ENCODE measurements around the gene AGPAT1.

AGPAT1 gene

DNA sequence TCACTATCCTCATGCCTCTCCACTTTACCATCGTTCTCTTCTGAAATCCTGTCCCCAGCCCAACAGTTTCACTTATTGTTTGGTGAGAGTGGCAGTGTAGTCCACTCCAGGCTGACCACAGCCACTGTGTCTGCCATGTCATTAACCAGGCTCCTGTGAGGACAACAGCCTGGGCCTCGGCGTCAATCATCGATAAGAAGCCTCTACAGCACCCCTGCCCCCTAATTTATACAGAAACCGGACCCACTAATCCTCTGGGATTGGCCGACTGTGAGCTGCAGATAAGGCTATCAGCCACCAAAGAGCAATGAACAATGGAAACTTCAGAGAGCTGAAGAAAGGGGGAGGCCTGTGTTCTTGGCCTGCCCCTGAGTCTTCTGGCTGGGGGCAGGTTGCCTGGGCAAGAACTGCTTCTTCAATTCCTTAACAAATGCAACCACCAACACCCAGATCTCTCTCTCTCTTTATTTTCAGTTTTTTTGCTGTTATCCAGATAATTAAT, 8.1 kb downstream of the AGPAT1 start:
- FAIRE-seq, result no peak

DNA sequence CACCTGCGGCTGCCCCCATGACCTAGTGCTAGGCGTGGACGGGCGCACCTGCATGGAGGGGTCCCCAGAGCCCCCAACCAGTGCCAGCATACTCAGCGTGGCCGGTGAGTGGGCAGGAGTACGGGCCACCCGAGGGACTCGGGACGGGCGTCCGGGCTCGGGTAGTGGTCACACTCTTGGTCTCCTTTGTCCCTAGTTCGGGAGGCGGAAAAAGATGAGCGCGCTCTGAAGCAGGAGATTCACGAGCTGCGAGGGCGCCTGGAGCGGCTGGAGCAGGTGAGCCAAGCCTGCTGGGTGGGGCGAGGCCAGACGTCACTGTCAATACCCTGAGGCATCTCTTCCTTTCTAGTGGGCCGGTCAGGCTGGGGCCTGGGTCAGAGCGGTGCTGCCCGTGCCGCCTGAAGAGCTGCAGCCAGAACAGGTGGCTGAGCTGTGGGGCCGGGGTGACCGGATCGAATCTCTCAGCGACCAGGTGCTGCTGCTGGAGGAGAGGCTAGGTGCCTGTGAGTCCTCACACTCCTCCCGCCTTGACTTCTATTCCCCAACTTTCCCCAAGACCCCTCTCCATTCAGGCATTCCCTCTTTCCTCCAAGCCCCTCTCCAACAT, 8.6 kb downstream of the AGPAT1 start:
- no peak for FAIRE-seq

DNA sequence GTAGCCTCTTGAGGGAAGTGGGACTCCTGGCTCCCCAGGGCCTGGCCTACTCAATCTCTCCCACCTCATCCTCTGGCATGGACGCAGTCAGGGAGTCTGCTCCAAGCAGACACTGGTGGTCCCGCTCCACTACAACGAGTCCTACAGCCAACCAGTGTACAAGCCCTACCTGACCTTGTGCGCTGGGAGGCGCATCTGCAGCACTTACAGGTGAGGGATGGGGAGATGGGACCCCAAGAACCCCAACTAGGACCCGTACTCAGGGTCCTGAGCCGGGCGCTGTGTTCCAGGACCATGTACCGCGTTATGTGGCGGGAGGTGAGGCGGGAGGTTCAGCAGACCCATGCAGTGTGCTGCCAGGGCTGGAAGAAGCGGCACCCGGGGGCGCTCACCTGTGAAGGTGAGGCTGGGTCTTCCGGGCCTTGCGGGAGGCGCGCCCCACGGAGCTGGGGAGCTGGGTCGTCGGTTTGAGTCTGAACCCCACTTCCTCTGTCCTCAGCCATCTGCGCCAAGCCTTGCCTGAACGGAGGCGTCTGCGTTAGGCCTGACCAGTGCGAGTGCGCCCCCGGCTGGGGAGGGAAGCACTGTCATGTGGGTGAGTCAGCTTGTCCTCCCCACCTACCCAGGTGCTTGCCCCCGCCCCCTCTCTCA, 9.3 kb downstream of the AGPAT1 start:
- no peak for FAIRE-seq

- FAIRE-seq, result no peak
Observed at GRCh38 chr6:32164295-32164694, 11.6 kb downstream of the AGPAT1 start, which contains the start of gene EGFL8. EGFL8 (plus strand) TSS chr6:32164595; CDS start chr6:32166166, 1,571 bp downstream.

DNA sequence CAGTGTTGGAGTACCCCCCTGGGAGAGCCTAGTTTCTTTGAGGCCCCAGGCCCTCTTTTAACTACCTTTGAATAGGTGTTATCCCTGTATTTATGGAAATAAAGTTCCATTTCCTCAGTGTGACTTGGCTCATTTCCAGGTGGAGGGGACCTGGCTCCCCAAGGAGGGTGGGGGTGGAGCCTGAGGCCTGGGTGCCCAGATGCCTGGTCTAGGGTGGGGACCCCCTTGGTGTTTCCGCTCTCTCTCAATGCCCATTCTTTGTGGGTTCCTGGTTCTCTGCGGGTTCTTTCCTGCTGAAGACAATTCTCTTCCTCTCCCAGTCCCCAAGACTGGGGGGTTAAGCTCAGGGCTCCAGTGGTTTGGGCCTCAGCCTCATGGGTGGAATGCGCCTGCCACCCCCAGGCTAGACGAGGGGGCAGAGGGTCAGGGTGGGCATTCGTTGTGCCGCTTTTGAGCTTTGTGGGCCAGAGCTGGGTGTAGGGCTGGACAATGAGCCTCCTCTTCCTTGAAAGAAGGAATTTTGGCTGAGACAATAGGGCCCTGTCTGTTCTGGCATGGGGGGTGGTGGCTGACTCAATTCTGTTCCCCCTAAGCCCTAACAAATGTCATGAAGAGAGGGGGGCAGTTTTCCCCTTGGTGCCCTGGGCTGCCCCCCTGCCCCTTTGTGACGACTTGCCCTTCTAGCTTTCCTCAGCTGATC, 12.2 kb downstream of the AGPAT1 start:
- FAIRE-seq, result no peak

DNA sequence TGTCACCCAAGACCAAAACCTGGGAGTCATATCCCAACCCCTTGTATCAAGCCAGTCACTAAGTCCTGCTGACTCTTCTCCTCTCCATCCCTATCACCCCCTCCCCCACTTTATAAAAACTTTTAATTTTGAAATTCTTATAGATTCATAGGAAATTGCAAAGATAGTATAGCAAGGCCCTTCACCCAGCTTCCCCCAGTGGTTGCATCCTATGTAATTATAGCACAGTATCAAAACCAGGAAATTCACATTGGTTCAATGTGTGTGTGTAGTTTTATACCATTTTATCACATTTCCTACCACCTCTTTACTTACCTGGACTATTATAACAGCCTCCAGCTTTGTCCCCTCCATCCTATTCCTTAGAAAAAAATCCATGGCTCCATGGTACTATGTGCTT, 17.8 kb downstream of the AGPAT1 start:
- no peak for FAIRE-seq

DNA sequence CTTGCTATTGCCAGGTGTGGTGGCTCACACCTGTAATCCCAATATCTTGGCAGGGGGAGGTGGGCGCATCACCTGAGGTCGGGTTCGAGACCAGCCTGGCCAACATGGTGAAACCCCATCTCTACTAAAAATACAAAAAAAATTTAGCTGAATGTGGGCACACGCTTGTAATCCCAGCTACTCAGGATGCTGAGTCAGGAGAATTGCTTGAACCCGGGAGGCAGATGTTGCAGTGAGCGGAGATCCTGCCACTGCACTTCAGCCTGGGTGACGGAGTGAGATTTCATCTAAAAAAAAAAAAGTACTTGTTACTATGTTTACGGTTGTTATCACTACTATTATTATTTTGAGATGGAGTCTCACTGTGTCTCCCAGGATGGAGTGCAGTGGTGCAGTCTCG, 19.0 kb downstream of the AGPAT1 start:
- FAIRE-seq, result no peak

DNA sequence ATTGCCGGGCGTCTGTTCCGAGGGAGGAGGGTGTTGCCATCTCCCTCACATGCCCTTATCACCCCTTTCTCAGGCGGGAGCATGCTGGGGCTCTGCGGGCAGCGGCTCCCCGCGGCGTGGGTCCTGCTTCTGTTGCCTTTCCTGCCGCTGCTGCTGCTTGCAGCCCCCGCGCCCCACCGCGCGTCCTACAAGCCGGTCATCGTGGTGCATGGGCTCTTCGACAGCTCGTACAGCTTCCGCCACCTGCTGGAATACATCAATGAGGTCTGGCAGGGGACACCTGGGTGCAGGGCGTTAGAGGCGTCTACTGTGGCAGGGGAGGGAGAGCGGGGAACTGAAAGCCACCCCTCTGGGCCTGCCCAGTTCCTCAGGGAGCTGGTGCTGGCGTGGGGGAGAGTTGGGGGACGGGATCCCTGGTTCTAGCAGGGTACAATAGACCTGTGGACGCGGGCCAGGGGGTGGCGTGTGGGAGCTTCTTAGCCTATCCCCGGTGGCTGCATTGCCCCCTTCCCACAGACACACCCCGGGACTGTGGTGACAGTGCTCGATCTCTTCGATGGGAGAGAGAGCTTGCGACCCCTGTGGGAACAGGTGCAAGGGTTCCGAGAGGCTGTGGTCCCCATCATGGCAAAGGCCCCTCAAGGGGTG, 21.2 kb downstream of the AGPAT1 start:
- FAIRE-seq, result no peak

DNA sequence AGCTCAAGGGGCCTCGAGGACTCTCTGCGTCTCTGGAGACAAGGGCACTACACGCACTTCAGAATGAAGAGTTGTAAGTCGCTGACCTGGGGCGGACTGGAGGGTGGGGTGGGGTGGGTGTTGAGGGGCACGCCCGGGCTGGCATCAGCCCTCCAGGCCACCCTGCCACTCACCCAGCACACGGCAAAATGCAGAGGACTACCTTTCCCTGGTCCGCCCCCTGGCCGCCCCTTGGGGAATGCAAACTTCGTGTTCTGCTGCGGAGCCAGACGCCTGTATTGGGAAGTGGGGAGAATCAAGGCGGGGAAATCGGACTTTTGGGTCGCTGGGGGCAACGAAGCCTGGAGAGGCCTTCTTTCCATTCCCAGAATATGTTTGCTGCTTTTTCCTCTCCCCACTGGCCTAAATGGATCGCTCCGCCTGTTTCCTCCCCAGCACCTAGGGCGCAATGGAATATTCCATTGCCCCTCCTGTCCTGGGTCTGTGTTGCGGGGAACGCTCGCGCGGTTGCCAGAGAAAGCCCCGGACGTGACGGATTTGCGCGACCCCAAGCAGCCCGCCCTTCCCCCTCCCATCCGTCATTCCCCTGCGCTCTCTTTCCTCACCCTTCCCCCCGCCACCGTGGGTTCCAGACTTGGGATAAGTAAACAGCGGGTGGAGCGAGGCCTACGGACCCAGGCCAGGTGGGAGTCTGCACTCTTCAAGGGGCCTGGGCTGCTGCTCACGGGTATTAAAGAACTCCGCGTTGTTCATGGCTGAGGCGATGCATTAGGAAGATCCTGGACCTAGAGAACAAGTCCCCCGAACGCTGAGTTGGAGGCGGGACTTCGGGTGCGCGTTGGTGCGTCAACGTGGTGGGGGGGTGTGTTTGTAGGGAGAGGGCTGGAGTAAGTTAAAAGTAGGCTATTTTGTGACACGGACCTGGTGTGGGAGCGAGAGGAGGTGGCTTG, 22.0 kb downstream of the AGPAT1 start, which contains the start of gene PPT2:
TSS of gene PPT2 (plus strand) at position 578 of the 950 bp plus-strand sequence. CDS start 454 bp downstream, outside the sequence.
- FAIRE-seq, result peak; percentile 88

DNA sequence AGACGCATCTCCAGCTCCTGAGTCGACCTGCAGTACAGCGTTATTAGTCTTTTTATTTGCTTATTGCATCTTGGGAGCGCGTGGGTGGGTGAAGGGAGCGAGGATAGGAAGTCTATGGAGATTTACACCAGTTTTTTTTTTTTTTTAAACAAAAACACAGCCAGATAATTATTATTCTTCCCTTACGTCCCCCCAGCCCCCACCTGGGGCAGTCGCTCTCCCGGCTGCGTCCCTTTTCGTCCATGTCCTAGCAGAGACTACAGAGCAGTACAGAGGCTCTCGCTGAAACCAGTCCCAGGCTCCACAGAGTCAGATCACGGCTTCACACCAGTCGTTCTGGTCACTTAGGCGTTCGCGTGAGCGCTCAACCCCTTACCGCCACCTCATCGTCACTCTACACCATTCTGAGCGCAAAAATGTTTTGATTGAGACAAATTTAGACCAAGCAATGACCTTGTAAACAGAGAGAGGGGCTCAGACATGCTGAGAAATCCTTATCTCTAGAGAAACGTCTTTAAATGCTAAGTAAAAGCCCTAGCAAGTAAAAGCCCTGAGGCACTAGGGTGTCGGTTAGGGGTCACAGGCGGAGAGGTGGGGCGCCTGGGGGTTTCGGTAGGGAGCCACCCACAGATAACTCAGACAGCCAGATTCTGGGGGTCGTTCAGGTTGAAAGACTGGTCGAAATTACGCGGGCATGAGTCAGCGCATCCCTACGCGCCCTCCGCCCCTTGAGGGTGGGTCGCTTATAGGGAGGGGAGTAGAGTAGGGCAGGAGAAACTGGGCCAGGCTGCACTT, 22.9 kb downstream of the AGPAT1 start:
- no peak for FAIRE-seq

DNA sequence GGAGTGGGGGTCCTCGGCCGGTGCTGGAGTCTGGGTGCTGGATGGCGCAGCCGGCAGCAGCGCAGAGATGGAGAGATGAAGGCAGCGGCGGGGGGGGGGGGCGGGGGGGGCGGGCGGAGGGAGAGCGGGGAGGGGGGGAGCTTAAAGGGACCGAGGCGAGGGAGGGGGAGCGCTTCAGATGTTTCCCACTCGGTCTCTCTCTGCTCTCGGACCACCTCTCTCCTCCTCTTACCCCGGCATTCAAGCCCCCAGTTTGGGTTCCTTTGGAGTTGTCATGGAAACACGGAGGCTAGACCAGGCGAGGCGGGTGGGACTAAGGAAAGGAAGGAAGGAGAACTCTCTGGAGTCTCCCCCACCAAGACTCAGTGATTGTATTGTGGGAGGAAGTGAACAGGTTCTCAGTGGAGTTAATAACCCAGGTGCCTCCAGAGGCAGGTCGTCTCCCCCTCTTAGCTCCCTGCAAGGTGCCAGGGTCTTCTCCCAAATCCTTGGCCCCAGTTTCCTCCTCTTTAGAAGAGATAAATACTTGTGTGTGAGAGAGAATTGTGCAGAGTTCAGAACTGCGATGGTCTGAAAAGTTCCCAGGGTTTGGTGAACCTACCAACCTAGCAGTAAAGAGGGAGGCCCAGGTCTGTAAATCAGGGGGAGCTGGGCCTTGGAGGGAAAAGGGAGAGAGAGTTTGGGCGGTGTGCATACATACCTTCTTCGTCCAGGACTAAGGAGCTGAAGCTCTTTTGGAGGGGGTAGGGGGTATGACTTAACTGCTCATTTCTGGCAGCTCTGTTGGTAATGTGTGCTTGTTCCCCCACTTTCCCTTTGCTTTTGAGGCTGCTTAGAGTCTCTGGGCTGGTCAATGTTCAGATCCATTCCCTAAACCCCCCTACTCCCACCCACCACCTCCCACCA, 23.8 kb downstream of the AGPAT1 start, which contains the start of gene PRRT1:
TSS of gene PRRT1 (minus strand) at position 77 of the 906 bp plus-strand sequence. CDS start 112 bp downstream, outside the sequence.
- no peak for FAIRE-seq

DNA sequence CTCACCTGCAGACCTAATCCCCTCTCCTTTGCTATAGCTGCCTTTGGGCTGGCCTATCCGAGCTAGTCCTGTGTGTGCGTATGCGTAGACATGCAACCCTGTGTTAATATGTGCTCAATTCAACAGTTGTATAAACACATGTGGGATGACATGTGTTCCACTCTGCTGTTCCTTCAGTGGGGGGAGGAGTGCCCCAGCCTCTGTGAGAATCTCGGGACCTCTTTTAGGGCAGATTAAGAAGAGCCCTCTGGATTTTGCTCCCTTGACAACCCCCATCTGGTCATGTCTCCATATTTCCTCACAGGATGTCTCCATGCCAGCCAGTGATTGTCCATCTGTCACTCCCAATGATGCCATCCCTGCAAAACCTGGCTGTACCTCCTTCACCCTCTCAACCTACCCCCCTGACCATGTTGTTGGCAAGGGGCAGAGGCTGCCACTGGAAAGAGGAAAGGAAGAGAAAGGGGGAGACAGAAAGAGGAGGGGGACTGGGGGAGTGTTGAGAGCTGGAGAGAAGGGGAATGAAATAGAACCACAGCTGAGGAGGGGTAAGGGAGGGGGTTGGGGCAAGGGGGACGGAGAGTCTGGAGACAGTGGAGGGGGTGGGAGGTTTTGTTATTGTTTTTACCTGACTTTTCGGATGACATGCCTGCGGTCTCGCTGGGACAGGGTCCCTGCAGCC, 24.6 kb downstream of the AGPAT1 start:
- no peak for FAIRE-seq

GRCh38 chr6:32149932-32150870, 25.7 kb downstream of the AGPAT1 start:
- FAIRE-seq, result no peak

GRCh38 chr6:32149092-32149755, 26.7 kb downstream of the AGPAT1 start:
- FAIRE-seq, result no peak

- no peak for FAIRE-seq
Observed at GRCh38 chr6:32148289-32149091, 27.4 kb downstream of the AGPAT1 start.

GRCh38 chr6:32147401-32148132, 28.3 kb downstream of the AGPAT1 start:
- no peak for FAIRE-seq
